EH (cell line): ENCODE results near the gene PPM1L.

Source experiments
- DNase-seq: peaks from one replicate; pipeline ENCODE4 v3.0.0-alpha.2; 2015; ENCODE audit warnings: low read depth

PPM1L gene

GRCh38 chr3:160765211-160765610, 9.2 kb downstream of the PPM1L start:
- no peak for DNase-seq

GRCh38 chr3:160768031-160768430, 12.0 kb downstream of the PPM1L start:
- DNase-seq, result no peak

- DNase-seq, result no peak
Observed at GRCh38 chr3:160768918-160769317, 12.9 kb downstream of the PPM1L start.

- no peak for DNase-seq
Observed at GRCh38 chr3:160771811-160772459, 15.9 kb downstream of the PPM1L start.

GRCh38 chr3:160773722-160774121, 17.7 kb downstream of the PPM1L start:
- no peak for DNase-seq

GRCh38 chr3:160774172-160774571, 18.1 kb downstream of the PPM1L start:
- DNase-seq, result no peak

- no peak for DNase-seq
Observed at GRCh38 chr3:160778480-160778879, 22.4 kb downstream of the PPM1L start.

GRCh38 chr3:160779040-160779439, 23.0 kb downstream of the PPM1L start:
- DNase-seq, result no peak

- no peak for DNase-seq
Observed at GRCh38 chr3:160780245-160780644, 24.2 kb downstream of the PPM1L start.

- DNase-seq, result no peak
Observed at GRCh38 chr3:160781402-160781801, 25.4 kb downstream of the PPM1L start.

GRCh38 chr3:160781863-160782262, 25.8 kb downstream of the PPM1L start:
- DNase-seq, result no peak

GRCh38 chr3:160784853-160785252, 28.8 kb downstream of the PPM1L start:
- DNase-seq, result no peak

GRCh38 chr3:160790726-160791125, 34.7 kb downstream of the PPM1L start:
- DNase-seq, result no peak

GRCh38 chr3:160792540-160792939, 36.5 kb downstream of the PPM1L start:
- no peak for DNase-seq

- DNase-seq, result no peak
Observed at GRCh38 chr3:160793722-160794252, 37.8 kb downstream of the PPM1L start.

- peak; percentile 33 for DNase-seq
Observed at GRCh38 chr3:160796089-160796812, 40.2 kb downstream of the PPM1L start.

GRCh38 chr3:160796813-160797164, 40.8 kb downstream of the PPM1L start:
- DNase-seq, result no peak

GRCh38 chr3:160797356-160797755, 41.3 kb downstream of the PPM1L start:
- DNase-seq, result no peak

GRCh38 chr3:160801386-160802118, 45.5 kb downstream of the PPM1L start:
- DNase-seq, result no peak

- peak; percentile 27 for DNase-seq
Observed at GRCh38 chr3:160804762-160805161, 48.7 kb downstream of the PPM1L start.

GRCh38 chr3:160806094-160806493, 50.1 kb downstream of the PPM1L start:
- no peak for DNase-seq

- no peak for DNase-seq
Observed at GRCh38 chr3:160806686-160807085, 50.7 kb downstream of the PPM1L start.

- DNase-seq, result no peak
Observed at GRCh38 chr3:160808838-160809237, 52.8 kb downstream of the PPM1L start.
